GM12878 (cell line): ENCODE data around the gene ASB3. TPM values are rescaled to one million over a fixed set of nuclear protein-coding genes. Genes with fewer than 3 reads are reported as not detected.
A peak's percentile ranks its signal among the peaks of the same experiment; 100 is the strongest.

ENCODE experiments used
- ATAC-seq: fragments of 200-7000 bp; cut with Tn5 transposase; 3 replicates; pipeline ENCODE4 v1.9.1; 2020; ENCODE audit warnings: mild to moderate bottlenecking, moderate library complexity
- BruUV-seq: library from RNA; stranded (reverse); fragments of 400-500 nt; replicated peaks from 2 replicates; lab custom pipeline; 2021; lab: Mats Ljungman, UMichigan
- CTCF ChIA-PET: fragments of 300-600 bp; sonication (Branson Sonifier 250); formaldehyde crosslinking; extraction: SDS; loops from one replicate; lab custom pipeline; 2021; ENCODE audit warnings: inconsistent platforms; lab: Yijun Ruan, JAX
- POLR2A ChIA-PET: fragments of 350-600 bp; formaldehyde crosslinking; extraction: SDS; loops from one replicate; lab custom pipeline; 2021; ENCODE audit warnings: inconsistent platforms; lab: Charles Lee
- RAD21 ChIA-PET: fragments of 300-600 bp; sonication (Branson Sonifier 250); formaldehyde crosslinking; loops from one replicate; lab custom pipeline; 2023; ENCODE audit warnings: antibody characterized with exemption; ENCODE audit not compliant: unreplicated experiment; lab: Charles Lee
- SMC1A ChIA-PET: fragments of 300-600 bp; sonication (Branson Sonifier 250); formaldehyde crosslinking; loops from one replicate; lab custom pipeline; 2023; ENCODE audit not compliant: unreplicated experiment, uncharacterized antibody; lab: Charles Lee
- DNase-seq: peaks from one replicate; pipeline ENCODE4 v3.0.0-alpha.2; 2011; ENCODE audit warnings: low read depth, low spot score
- FAIRE-seq: peaks from 3 replicates; lab custom pipeline; 2011; peaks lifted over from hg19 to GRCh38; lab: Jason Lieb, UNC
- H2AFZ ChIP-seq: 2 replicates; pipeline ENCODE4 v1.6.0; 2011; ENCODE audit warnings: low read depth, low read length, control low read depth; ENCODE audit not compliant: control insufficient read depth
- H3K27ac ChIP-seq: 2 replicates; pipeline ENCODE4 v1.5.1; 2011; ENCODE audit warnings: control low read depth; ENCODE audit not compliant: control insufficient read depth, insufficient read depth
- H3K27me3 ChIP-seq, 2 experiments: replicated peaks in 1 of 2; 2 replicates each; pipeline versions ENCODE4 v1.6.0 to v1.6.1; 2011; ENCODE audit warnings: low read length in 1 of 2; ENCODE audit not compliant: control insufficient read depth in 2 of 2, insufficient read depth in 2 of 2
- H3K36me3 ChIP-seq, 2 experiments: 2 replicates each; pipeline ENCODE4 v1.5.1; 2011; ENCODE audit warnings: low read length in 1 of 2; ENCODE audit not compliant: control insufficient read depth in 2 of 2, insufficient read depth in 2 of 2
- H3K4me1 ChIP-seq: 2 replicates; pipeline ENCODE4 v1.6.1; 2011; ENCODE audit warnings: mild to moderate bottlenecking, low read length, moderate library complexity, mixed read lengths; ENCODE audit not compliant: control insufficient read depth, insufficient read depth
- H3K4me2 ChIP-seq: 2 replicates; pipeline ENCODE4 v1.6.0; 2011; ENCODE audit warnings: control low read depth; ENCODE audit not compliant: control insufficient read depth, insufficient read depth
- H3K4me3 ChIP-seq: fragments of 200-600 bp; sonication (generic); 2 replicates; pipeline ENCODE4 v1.5.1; 2016
- H3K79me2 ChIP-seq: 2 replicates; pipeline ENCODE4 v1.6.0; 2011; ENCODE audit warnings: low read length; ENCODE audit not compliant: control insufficient read depth, insufficient read depth
- H3K9ac ChIP-seq: 2 replicates; pipeline ENCODE4 v1.8.0; 2011; ENCODE audit warnings: low read length, control low read depth, mixed read lengths; ENCODE audit not compliant: control insufficient read depth, insufficient read depth
- H3K9me3 ChIP-seq: replicated peaks from 3 replicates; pipeline ENCODE4 v1.5.1; 2011; ENCODE audit warnings: mild to moderate bottlenecking, low read length; ENCODE audit not compliant: control insufficient read depth, insufficient read depth
- H4K20me1 ChIP-seq: 2 replicates; pipeline ENCODE4 v1.6.0; 2011; ENCODE audit not compliant: control insufficient read depth, insufficient read depth
- EP300 ChIP-seq, 2 experiments: fragments of 150-350 bp in 1 of 2; IDR thresholded peaks; 2 replicates each; pipeline ENCODE4 v1.6.1; 2011 to 2012; ENCODE audit warnings: low read depth in 2 of 2, low read length in 2 of 2, borderline replicate concordance in 1 of 2, improper control_type of control experiment in 1 of 2, inconsistent platforms in 1 of 2; ENCODE audit not compliant: control insufficient read depth in 1 of 2
- HDAC6 ChIP-seq: fragments of 200-600 bp; sonication (generic); IDR thresholded peaks from one replicate; pipeline ENCODE4 v1.8.0; 2017; ENCODE audit warnings: antibody characterized with exemption; ENCODE audit not compliant: unreplicated experiment
- MEF2A ChIP-seq: IDR thresholded peaks from 2 replicates; pipeline ENCODE4 v1.6.1; 2011; ENCODE audit warnings: low read depth, mild to moderate bottlenecking, low read length, moderate library complexity; ENCODE audit not compliant: insufficient read depth
- MYB ChIP-seq: fragments of 150-350 bp; IDR thresholded peaks from 2 replicates; pipeline ENCODE4 v1.6.1; 2014; ENCODE audit warnings: mild to moderate bottlenecking, low read depth, low read length, borderline replicate concordance
- NR2C2 ChIP-seq: IDR thresholded peaks from 2 replicates; pipeline ENCODE4 v1.6.1; 2011; ENCODE audit warnings: borderline replicate concordance, low read depth; ENCODE audit not compliant: control insufficient read depth, insufficient read length
- SP1 ChIP-seq: IDR thresholded peaks from one replicate; pipeline ENCODE4 v1.6.1; 2011; ENCODE audit warnings: low read depth, low read length
- SREBF1 ChIP-seq: IDR thresholded peaks from 2 replicates; pipeline ENCODE4 v1.6.1; 2012; ENCODE audit warnings: mild to moderate bottlenecking, low read length
- STAT1 ChIP-seq: fragments of 450-650 bp; conservative IDR thresholded peaks from 2 replicates; pipeline ENCODE4 v1.6.1; 2014; ENCODE audit warnings: antibody characterized with exemption, mild to moderate bottlenecking
- TARDBP ChIP-seq: IDR thresholded peaks from 2 replicates; pipeline ENCODE4 v1.6.1; 2016; ENCODE audit warnings: borderline replicate concordance
- TCF3 ChIP-seq: IDR thresholded peaks from 2 replicates; pipeline ENCODE4 v1.6.1; 2012; ENCODE audit warnings: low read depth, mild to moderate bottlenecking, low read length, borderline replicate concordance; ENCODE audit not compliant: insufficient read depth
- ZNF217 ChIP-seq: fragments of 450-650 bp; IDR thresholded peaks from 2 replicates; pipeline ENCODE4 v1.6.1; 2017; ENCODE audit warnings: antibody characterized with exemption, mild to moderate bottlenecking
- ZNF274 ChIP-seq: IDR thresholded peaks from one replicate; pipeline ENCODE4 v1.8.0; 2011; ENCODE audit not compliant: insufficient read length, insufficient read depth
- WGBS: methylation state at CpG from one replicate; pipeline ENCODE4 v1.1.6; 2016; ENCODE audit warnings: low lambda C conversion rate; ENCODE audit not compliant: insufficient replicate concordance, insufficient coverage; ENCODE audit errors: missing lambda C conversion rate; 5-methylcytosine and 5-hydroxymethylcytosine counted together
- in situ Hi-C: fragments of 300-500 bp; cut with MboI; formaldehyde crosslinking; loops from 9 replicates; pipeline ENCODE4 v1.14.3; 2018; ENCODE audit warnings: mixed read lengths
- intact Hi-C: fragments of 100-400 bp; cut with micrococcal nuclease; formaldehyde crosslinking; loops from one replicate; pipeline ENCODE4 v1.14.2; 2022; ENCODE audit not compliant: unreplicated experiment
- polyA plus RNA-seq, 11 experiments: library from polyadenylated mRNA; depleted of rRNA in 4 of 11; unstranded in 6 of 11; stranded (reverse) in 5 of 11; fragments of >200 nt; fragmentation: Nextera tagmentation in 4 of 11; fragmentation: Illumina TruSeq in 1 of 11; extraction: Ambion mirVana in 4 of 11; extraction: Trizol in 1 of 11; gene quantifications; 1 replicate in 1 of 11; 2 replicates in 10 of 11; pipeline versions ENCODE4 v1.2.1 to v1.2.3, GENCODE V29; 2011 to 2016; ENCODE audit warnings: inconsistent platforms in 2 of 11, missing spikeins in 2 of 11, low read depth in 1 of 11
- total RNA-seq, 4 experiments: library from RNA; depleted of rRNA in 3 of 4; stranded (reverse); fragments of >200 nt in 3 of 4; fragmentation: Illumina TruSeq in 1 of 4; extraction: Trizol in 1 of 4; gene quantifications; 2 replicates each; pipeline versions ENCODE4 v1.2.1 to v1.2.3, GENCODE V29; 2013 to 2021
- TF ChIP-seq, protein P1 (sequence below): IDR thresholded peaks from 2 replicates; pipeline ENCODE4 v1.6.1; 2012; ENCODE audit warnings: low read depth, low read length, improper control_type of control experiment
- TF ChIP-seq, protein P2 (sequence below): fragments of 450-650 bp; IDR thresholded peaks from 2 replicates; pipeline ENCODE4 v1.6.1; 2017; ENCODE audit warnings: mild to moderate bottlenecking, low read depth, inconsistent platforms; ENCODE audit not compliant: poor library complexity, severe bottlenecking
- TF ChIP-seq, protein P3 (sequence below): fragments of 450-650 bp; IDR thresholded peaks from 2 replicates; pipeline ENCODE4 v1.6.1; 2017; ENCODE audit warnings: mild to moderate bottlenecking

Gene ASB3
- total and polyA plus RNA-seq, 10 of the 15 experiments (the other 5 are each of a cell fraction or from before 2014, with no cell fraction given) = 16.4 to 30.9 (median 22.6) TPM

DNA sequence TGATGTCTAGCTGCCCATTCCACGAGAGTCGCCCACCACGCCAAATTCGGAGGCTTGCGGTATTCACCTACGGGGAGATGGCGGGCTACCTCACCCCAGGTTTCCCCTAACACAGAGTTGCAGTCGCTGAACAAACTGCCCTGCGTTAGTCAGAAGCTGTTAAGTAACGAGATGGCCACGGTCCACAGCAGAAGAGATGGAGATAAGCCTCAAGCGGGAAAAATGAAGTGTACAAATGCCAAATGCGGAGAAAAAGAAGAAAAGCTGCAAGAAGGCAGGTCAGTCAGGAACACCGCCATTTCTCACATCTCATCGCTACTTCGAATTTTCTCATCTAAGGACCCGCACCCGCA, 425 bp downstream of the ASB3 start (continued):
- TF ChIP-seq, protein P1, sequence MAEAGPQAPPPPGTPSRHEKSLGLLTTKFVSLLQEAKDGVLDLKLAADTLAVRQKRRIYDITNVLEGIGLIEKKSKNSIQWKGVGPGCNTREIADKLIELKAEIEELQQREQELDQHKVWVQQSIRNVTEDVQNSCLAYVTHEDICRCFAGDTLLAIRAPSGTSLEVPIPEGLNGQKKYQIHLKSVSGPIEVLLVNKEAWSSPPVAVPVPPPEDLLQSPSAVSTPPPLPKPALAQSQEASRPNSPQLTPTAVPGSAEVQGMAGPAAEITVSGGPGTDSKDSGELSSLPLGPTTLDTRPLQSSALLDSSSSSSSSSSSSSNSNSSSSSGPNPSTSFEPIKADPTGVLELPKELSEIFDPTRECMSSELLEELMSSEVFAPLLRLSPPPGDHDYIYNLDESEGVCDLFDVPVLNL = 0 out of 2 replicates have a peak, but pooled peaks have one; percentile 14
- TF ChIP-seq, all 136 proteins: peak for 4

DNA sequence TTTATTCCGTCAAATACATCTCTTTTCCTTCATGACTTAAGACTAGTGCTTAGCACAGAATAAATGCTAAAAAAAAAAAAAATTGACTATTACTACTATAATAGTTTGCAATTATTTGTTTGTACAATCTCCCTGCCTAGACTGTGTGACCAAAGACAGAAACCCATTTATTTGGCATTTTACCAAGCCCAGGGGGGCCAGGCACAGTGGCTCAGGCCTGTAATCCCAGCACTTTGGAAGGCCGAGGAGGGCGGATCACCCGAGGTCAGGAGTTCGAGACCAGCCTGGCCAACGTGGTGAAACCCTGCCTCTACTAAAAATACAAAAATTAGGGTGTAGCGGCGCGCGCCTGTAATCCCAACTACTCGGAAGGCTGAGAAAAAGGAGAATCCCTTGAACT, 1.4 kb downstream of the ASB3 start:
- Histone ChIP-seq H3K79me2 (peaks cover 83% of the 10 kb centered on the region), H3K27ac (peak overlapping the region; percentile 86), H4K20me1 (no peaks in the 10 kb centered on the region), H3K9me3 (no peaks in the 10 kb centered on the region), H3K27me3 (no peaks in the 10 kb centered on the region), H3K4me2 (peak overlapping the region; percentile 90), H3K9ac (peak overlapping the region; percentile 92), H3K4me3 (peak overlapping the region; percentile 97), H2AFZ (no peak overlapping the region), H3K4me1 (0 out of 2 replicates have a peak, but pooled peaks cover 2% of the 10 kb centered on the region), H3K36me3 (peaks cover 0 to 9% of the 10 kb centered on the region in 2 experiments; a peak in 2 of 4 replicates)
- ChIA-PET CTCF (no interaction called here), SMC1A (interaction anchor here (0.9 to 6.5 kb wide), 4 partner anchors 16 to 557 kb away, joined by 3 to 44 read pairs (median 3); partner anchors contain the start of genes CHAC2 and PSME4), POLR2A (interaction anchor here (6.6 kb wide), 1 partner anchor 18 kb away, joined by 37 read pairs; the partner anchor contains the start of gene CHAC2), RAD21 (interaction anchor here (1.6 kb wide), 1 partner anchor 18 kb away, joined by 9 read pairs; the partner anchor contains the start of gene CHAC2)
- ATAC-seq (no peak), DNase-seq (no peak), FAIRE-seq (no peak)
- BruUV-seq = no TSS peak
- in situ Hi-C loops (no loop called here), intact Hi-C loops (no loop called here)
- 88% methylated on average over 11 of the region's 11 CpGs for WGBS
- no peak for TF ChIP-seq SREBF1
- no peak for TF ChIP-seq MEF2A
- TF ChIP-seq, protein P2, sequence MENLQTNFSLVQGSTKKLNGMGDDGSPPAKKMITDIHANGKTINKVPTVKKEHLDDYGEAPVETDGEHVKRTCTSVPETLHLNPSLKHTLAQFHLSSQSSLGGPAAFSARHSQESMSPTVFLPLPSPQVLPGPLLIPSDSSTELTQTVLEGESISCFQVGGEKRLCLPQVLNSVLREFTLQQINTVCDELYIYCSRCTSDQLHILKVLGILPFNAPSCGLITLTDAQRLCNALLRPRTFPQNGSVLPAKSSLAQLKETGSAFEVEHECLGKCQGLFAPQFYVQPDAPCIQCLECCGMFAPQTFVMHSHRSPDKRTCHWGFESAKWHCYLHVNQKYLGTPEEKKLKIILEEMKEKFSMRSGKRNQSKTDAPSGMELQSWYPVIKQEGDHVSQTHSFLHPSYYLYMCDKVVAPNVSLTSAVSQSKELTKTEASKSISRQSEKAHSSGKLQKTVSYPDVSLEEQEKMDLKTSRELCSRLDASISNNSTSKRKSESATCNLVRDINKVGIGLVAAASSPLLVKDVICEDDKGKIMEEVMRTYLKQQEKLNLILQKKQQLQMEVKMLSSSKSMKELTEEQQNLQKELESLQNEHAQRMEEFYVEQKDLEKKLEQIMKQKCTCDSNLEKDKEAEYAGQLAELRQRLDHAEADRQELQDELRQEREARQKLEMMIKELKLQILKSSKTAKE = no peak
- TF ChIP-seq SP1 = no peak
- TF ChIP-seq, protein P3, sequence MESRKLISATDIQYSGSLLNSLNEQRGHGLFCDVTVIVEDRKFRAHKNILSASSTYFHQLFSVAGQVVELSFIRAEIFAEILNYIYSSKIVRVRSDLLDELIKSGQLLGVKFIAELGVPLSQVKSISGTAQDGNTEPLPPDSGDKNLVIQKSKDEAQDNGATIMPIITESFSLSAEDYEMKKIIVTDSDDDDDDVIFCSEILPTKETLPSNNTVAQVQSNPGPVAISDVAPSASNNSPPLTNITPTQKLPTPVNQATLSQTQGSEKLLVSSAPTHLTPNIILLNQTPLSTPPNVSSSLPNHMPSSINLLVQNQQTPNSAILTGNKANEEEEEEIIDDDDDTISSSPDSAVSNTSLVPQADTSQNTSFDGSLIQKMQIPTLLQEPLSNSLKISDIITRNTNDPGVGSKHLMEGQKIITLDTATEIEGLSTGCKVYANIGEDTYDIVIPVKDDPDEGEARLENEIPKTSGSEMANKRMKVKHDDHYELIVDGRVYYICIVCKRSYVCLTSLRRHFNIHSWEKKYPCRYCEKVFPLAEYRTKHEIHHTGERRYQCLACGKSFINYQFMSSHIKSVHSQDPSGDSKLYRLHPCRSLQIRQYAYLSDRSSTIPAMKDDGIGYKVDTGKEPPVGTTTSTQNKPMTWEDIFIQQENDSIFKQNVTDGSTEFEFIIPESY = no peak
- TF ChIP-seq EP300 (IDR thresholded peaks at IDR 0.05; ENCODE audit: borderline replicate concordance in 1 of 2, control insufficient read depth in 1 of 2, low read depth in 2 of 2, low read length in 2 of 2) = no peak
- TF ChIP-seq TARDBP = no peak
- TF ChIP-seq NR2C2 = no peak
- no peak for TF ChIP-seq TCF3
- no peak for TF ChIP-seq HDAC6
- TF ChIP-seq MYB = no peak
- TF ChIP-seq ZNF274 = no peak
- TF ChIP-seq ZNF217 = no peak
- TF ChIP-seq STAT1 = no peak
